Measurements from ENCODE around the gene FARSA. TPM values are rescaled to one million over a fixed set of nuclear protein-coding genes. Genes with fewer than 3 reads are reported as not detected.

FARSA gene
- total and polyA plus RNA-seq, 10 of the 15 experiments (the other 5 are each of a cell fraction or from before 2014, with no cell fraction given): 20.3 to 212 (median 76.4) TPM

DNA sequence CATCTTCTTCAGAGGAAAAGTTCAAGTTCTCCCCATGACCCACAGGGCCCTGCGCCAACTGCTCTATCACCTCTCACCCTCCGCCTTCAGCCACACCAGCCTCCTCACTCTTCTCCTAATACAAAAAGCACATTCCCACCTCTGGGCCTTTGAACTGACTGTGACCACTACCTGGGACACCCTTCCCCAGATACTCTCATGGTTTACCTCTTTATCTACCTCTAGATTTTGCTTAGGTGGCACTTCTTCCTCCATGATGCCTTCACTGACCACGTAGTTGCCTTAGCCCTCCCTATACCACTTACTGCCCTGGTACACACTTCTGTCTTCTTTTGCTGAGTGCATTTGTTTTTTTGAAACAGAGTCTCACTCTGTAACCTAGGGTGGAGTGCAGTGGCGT lies 10.6 kb downstream of the FARSA start:
- ChIA-PET SMC1A (ENCODE audit: uncharacterized antibody, unreplicated experiment) (no interaction called here), CTCF (no interaction called here), POLR2A (no interaction called here), RAD21 (ENCODE audit: unreplicated experiment) (no interaction called here)
- Histone ChIP-seq H3K4me1 (ENCODE audit: control insufficient read depth, insufficient read depth, low read length) (peaks cover 3% of the 10 kb centered on the region; the same call in 1 of the 2 replicates), H3K27ac (ENCODE audit: control insufficient read depth, insufficient read depth) (no peak overlapping the region), H3K79me2 (ENCODE audit: control insufficient read depth, insufficient read depth, low read length) (no peaks in the 10 kb centered on the region), H3K4me3 (no peak overlapping the region), H3K4me2 (ENCODE audit: control insufficient read depth, insufficient read depth) (no peak overlapping the region), H4K20me1 (ENCODE audit: control insufficient read depth, insufficient read depth) (no peaks in the 10 kb centered on the region), H2AFZ (ENCODE audit: control insufficient read depth, low read depth, low read length) (no peak overlapping the region), H3K9me3 (replicated peaks; ENCODE audit: control insufficient read depth, insufficient read depth, low read length) (no peaks in the 10 kb centered on the region; the same call in 2 of the 3 replicates), H3K9ac (ENCODE audit: control insufficient read depth, insufficient read depth, low read length) (no peak overlapping the region), H3K27me3 (replicated peaks in 1 of 2; ENCODE audit: control insufficient read depth in 2 of 2, insufficient read depth in 2 of 2, low read length in 1 of 2) (no peaks in the 10 kb centered on the region), H3K36me3 (ENCODE audit: control insufficient read depth in 2 of 2, insufficient read depth in 2 of 2, low read length in 1 of 2) (peaks cover 18 to 23% of the 10 kb centered on the region in 2 experiments)
- in situ Hi-C loops (cut with MboI) (no loop called here), intact Hi-C loops (cut with micrococcal nuclease; ENCODE audit: unreplicated experiment) (no loop called here)
- DNase-seq (ENCODE audit: low read depth, low spot score): no peak
- no peak for FAIRE-seq
- 93% methylated on average over 4 of the region's 4 CpGs for WGBS (ENCODE audit: insufficient coverage, insufficient replicate concordance, low lambda C conversion rate, missing lambda C conversion rate)
- TF ChIP-seq IRF4 (IDR thresholded peaks at IDR 0.05; ENCODE audit: low read depth, low read length): no peak
- TF ChIP-seq SIN3A (IDR thresholded peaks at IDR 0.05; ENCODE audit: low read depth, low read length): no peak
- no peak for TF ChIP-seq NR2C1 (IDR thresholded peaks at IDR 0.05)
- TF ChIP-seq, protein P1, sequence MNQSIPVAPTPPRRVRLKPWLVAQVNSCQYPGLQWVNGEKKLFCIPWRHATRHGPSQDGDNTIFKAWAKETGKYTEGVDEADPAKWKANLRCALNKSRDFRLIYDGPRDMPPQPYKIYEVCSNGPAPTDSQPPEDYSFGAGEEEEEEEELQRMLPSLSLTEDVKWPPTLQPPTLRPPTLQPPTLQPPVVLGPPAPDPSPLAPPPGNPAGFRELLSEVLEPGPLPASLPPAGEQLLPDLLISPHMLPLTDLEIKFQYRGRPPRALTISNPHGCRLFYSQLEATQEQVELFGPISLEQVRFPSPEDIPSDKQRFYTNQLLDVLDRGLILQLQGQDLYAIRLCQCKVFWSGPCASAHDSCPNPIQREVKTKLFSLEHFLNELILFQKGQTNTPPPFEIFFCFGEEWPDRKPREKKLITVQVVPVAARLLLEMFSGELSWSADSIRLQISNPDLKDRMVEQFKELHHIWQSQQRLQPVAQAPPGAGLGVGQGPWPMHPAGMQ (IDR thresholded peaks at IDR 0.05; ENCODE audit: borderline replicate concordance): no peak
- TF ChIP-seq FOS (IDR thresholded peaks at IDR 0.05; ENCODE audit: borderline replicate concordance, extremely low read depth, insufficient read length): no peak
- TF ChIP-seq, protein P2, sequence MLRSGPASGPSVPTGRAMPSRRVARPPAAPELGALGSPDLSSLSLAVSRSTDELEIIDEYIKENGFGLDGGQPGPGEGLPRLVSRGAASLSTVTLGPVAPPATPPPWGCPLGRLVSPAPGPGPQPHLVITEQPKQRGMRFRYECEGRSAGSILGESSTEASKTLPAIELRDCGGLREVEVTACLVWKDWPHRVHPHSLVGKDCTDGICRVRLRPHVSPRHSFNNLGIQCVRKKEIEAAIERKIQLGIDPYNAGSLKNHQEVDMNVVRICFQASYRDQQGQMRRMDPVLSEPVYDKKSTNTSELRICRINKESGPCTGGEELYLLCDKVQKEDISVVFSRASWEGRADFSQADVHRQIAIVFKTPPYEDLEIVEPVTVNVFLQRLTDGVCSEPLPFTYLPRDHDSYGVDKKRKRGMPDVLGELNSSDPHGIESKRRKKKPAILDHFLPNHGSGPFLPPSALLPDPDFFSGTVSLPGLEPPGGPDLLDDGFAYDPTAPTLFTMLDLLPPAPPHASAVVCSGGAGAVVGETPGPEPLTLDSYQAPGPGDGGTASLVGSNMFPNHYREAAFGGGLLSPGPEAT (IDR thresholded peaks at IDR 0.05; ENCODE audit: low read depth): no peak
- no peak for TF ChIP-seq NBN (IDR thresholded peaks at IDR 0.05)
- no peak for TF ChIP-seq BHLHE40 (IDR thresholded peaks at IDR 0.05; ENCODE audit: borderline replicate concordance in 1 of 2, low read depth in 2 of 2, low read length in 1 of 2)
- TF ChIP-seq STAT3 (IDR thresholded peaks at IDR 0.05; ENCODE audit: low read depth, low read length): no peak
- TF ChIP-seq TCF7 (IDR thresholded peaks at IDR 0.05; ENCODE audit: borderline replicate concordance): no peak
- no peak for TF ChIP-seq ASH2L (IDR thresholded peaks at IDR 0.05; ENCODE audit: borderline replicate concordance, low read depth)
- no peak for TF ChIP-seq MXI1 (IDR thresholded peaks at IDR 0.05; ENCODE audit: low read depth, low read length)
- TF ChIP-seq CBX3 (IDR thresholded peaks at IDR 0.05; ENCODE audit: borderline replicate concordance, low read depth): no peak
- no peak for TF ChIP-seq EP300 (IDR thresholded peaks at IDR 0.05; ENCODE audit: borderline replicate concordance in 1 of 2, control insufficient read depth in 1 of 2, low read depth in 2 of 2, low read length in 2 of 2)
- ATAC-seq: no peak
- no TSS peak for BruUV-seq (replicated peaks)

Measured in GM12878 (cell line).